A549 (cell line): ENCODE results near the gene SLC6A19. TPM values are rescaled to one million over a fixed set of nuclear protein-coding genes. Genes with fewer than 3 reads are reported as not detected.

Experiments
- ATAC-seq, 2 experiments: fragments of 200-7000 bp in 1 of 2; fragments of >200 bp in 1 of 2; cut with Nextera tagmentation in 1 of 2; cut with Tn5 transposase in 1 of 2; 3 replicates each; pipeline versions ENCODE4 v1.8.0 to v1.9.1; 2018 to 2020; ENCODE audit warnings: mild to moderate bottlenecking in 1 of 2, moderate library complexity in 1 of 2
- CTCF ChIA-PET: fragments of 300-600 bp; sonication (Branson Sonifier 250); formaldehyde crosslinking; extraction: SDS; loops from one replicate; lab custom pipeline; 2021; ENCODE audit warnings: antibody characterized with exemption, inconsistent platforms; lab: Yijun Ruan, JAX
- POLR2A ChIA-PET: fragments of 350-600 bp; formaldehyde crosslinking; extraction: SDS; loops from one replicate; lab custom pipeline; 2021; ENCODE audit warnings: antibody characterized with exemption, inconsistent platforms; lab: Yijun Ruan, JAX
- DNase-seq, 2 experiments: peaks; one replicate each; pipeline versions ENCODE4 v3.0.0 to v3.0.0-alpha.2; 2011 to 2016; ENCODE audit warnings: low read depth in 1 of 2, low spot score in 1 of 2
- FAIRE-seq: peaks from 2 replicates; lab custom pipeline; 2011; peaks lifted over from hg19 to GRCh38; lab: Jason Lieb, UNC
- H3K27ac ChIP-seq, 2 experiments: fragments of >200 bp; sonication (Bioruptor Twin); formaldehyde crosslinking; 3 replicates each; pipeline ENCODE4 v1.5.1; 2016 to 2017
- H3K4me1 ChIP-seq: fragments of >200 bp; sonication (Bioruptor Twin); formaldehyde crosslinking; 3 replicates; pipeline ENCODE4 v1.6.1; 2016
- H3K4me2 ChIP-seq: fragments of >200 bp; sonication (Bioruptor Twin); formaldehyde crosslinking; 3 replicates; pipeline ENCODE4 v1.6.1; 2016
- H3K4me3 ChIP-seq: fragments of >200 bp; sonication (Bioruptor Twin); formaldehyde crosslinking; 3 replicates; pipeline ENCODE4 v1.5.1; 2016
- H3K9me3 ChIP-seq: fragments of >200 bp; sonication (Bioruptor Twin); formaldehyde crosslinking; 3 replicates; pipeline ENCODE4 v1.6.1; 2016
- BHLHE40 ChIP-seq: IDR thresholded peaks from 2 replicates; pipeline ENCODE4 v1.6.1; 2012; ENCODE audit warnings: low read depth, low read length, inconsistent platforms
- CBX2 ChIP-seq: fragments of 200-600 bp; sonication (generic); IDR thresholded peaks from 2 replicates; pipeline ENCODE4 v1.6.1; 2016; ENCODE audit warnings: low read depth, mild to moderate bottlenecking, borderline replicate concordance
- CHD4 ChIP-seq: fragments of 200-600 bp; sonication (generic); IDR thresholded peaks from 2 replicates; pipeline ENCODE4 v1.6.1; 2016; ENCODE audit warnings: antibody characterized with exemption, mild to moderate bottlenecking, borderline replicate concordance
- EHF ChIP-seq: fragments of 250-450 bp; sonication (Bioruptor Pico); IDR thresholded peaks from 2 replicates; pipeline ENCODE4 v1.5.0; 2020; ENCODE audit warnings: mild to moderate bottlenecking
- EP300 ChIP-seq, 2 experiments: fragments of >200 bp; sonication (Bioruptor Twin); formaldehyde crosslinking; IDR thresholded peaks; 2 replicates in 1 of 2; 3 replicates in 1 of 2; pipeline ENCODE4 v1.6.1; 2016 to 2017
- HDAC2 ChIP-seq: fragments of 200-600 bp; sonication (generic); IDR thresholded peaks from 2 replicates; pipeline ENCODE4 v1.6.1; 2016
- HEYL ChIP-seq: fragments of 250-450 bp; sonication (Bioruptor Pico); IDR thresholded peaks from 2 replicates; pipeline ENCODE4 v1.8.0; 2021; ENCODE audit warnings: mild to moderate bottlenecking, moderate library complexity
- HOXA7 ChIP-seq: fragments of 250-450 bp; sonication (Bioruptor Pico); IDR thresholded peaks from 2 replicates; pipeline ENCODE4 v1.5.0; 2020; ENCODE audit warnings: mild to moderate bottlenecking, moderate library complexity
- MAFK ChIP-seq: fragments of 450-650 bp; IDR thresholded peaks from 2 replicates; pipeline ENCODE4 v1.6.1; 2014; ENCODE audit not compliant: partially characterized antibody
- MAZ ChIP-seq: fragments of 150-350 bp; IDR thresholded peaks from 2 replicates; pipeline ENCODE4 v1.6.1; 2014; ENCODE audit warnings: antibody characterized with exemption, low read depth, low read length, borderline replicate concordance
- POLR2AphosphoS2 ChIP-seq: conservative IDR thresholded peaks from 2 replicates; pipeline ENCODE4 v1.6.1; 2012; ENCODE audit warnings: low read length, improper control_type of control experiment, inconsistent platforms
- RAD21 ChIP-seq, 2 experiments: fragments of >200 bp in 1 of 2; sonication (Bioruptor Twin) in 1 of 2; formaldehyde crosslinking in 1 of 2; IDR thresholded peaks in 1 of 2; conservative IDR thresholded peaks in 1 of 2; 2 replicates in 1 of 2; 3 replicates in 1 of 2; pipeline ENCODE4 v1.6.1; 2012 to 2018; ENCODE audit warnings: inconsistent platforms in 1 of 2
- RNF2 ChIP-seq: fragments of 200-600 bp; sonication (generic); IDR thresholded peaks from 2 replicates; pipeline ENCODE4 v1.6.1; 2016; ENCODE audit warnings: low read depth, mild to moderate bottlenecking, antibody characterized with exemption, moderate library complexity, borderline replicate concordance
- TP53 ChIP-seq: fragments of 250-450 bp; sonication (Bioruptor Pico); IDR thresholded peaks from 2 replicates; pipeline ENCODE4 v1.5.0; 2021; ENCODE audit warnings: mild to moderate bottlenecking, moderate library complexity
- ZC3H11A ChIP-seq: fragments of 450-650 bp; IDR thresholded peaks from 2 replicates; pipeline ENCODE4 v1.6.1; 2014; ENCODE audit warnings: antibody characterized with exemption, mild to moderate bottlenecking
- ZSCAN20 ChIP-seq: fragments of 250-450 bp; sonication (Bioruptor Pico); IDR thresholded peaks from 2 replicates; pipeline ENCODE4 v1.8.0; 2022; ENCODE audit warnings: mild to moderate bottlenecking, moderate library complexity
- WGBS: methylation state at CpG from one replicate; pipeline ENCODE4 v1.1.6; 2017; ENCODE audit errors: missing lambda C conversion rate; 5-methylcytosine and 5-hydroxymethylcytosine counted together
- polyA plus RNA-seq, 4 experiments: library from polyadenylated mRNA; depleted of rRNA in 3 of 4; stranded (reverse); fragments of >200 nt; fragmentation: RNase III in 1 of 4; extraction: RNeasy Plus Mini Kit Qiagen cat#74134 plus additional on column Dnase treatment in 1 of 4; gene quantifications; 2 replicates in 3 of 4; 3 replicates in 1 of 4; pipeline ENCODE4 v1.2.3, GENCODE V29; 2011 to 2017
- TF ChIP-seq, protein P1 (sequence below): fragments of 450-650 bp; IDR thresholded peaks from 2 replicates; pipeline ENCODE4 v1.6.1; 2014; ENCODE audit warnings: antibody characterized with exemption
- TF ChIP-seq, protein P2 (sequence below): IDR thresholded peaks from 2 replicates; pipeline ENCODE4 v1.6.1; 2012
- TF ChIP-seq, protein P3 (sequence below): fragments of 200-600 bp; sonication (generic); IDR thresholded peaks from 2 replicates; pipeline ENCODE4 v1.6.1; 2016; ENCODE audit warnings: antibody characterized with exemption, mild to moderate bottlenecking, moderate library complexity

The SLC6A19 gene
- polyA plus RNA-seq, 2 of the 4 experiments (the other 2 are of a cell fraction), result 0.01 TPM; not detected in 1

DNA sequence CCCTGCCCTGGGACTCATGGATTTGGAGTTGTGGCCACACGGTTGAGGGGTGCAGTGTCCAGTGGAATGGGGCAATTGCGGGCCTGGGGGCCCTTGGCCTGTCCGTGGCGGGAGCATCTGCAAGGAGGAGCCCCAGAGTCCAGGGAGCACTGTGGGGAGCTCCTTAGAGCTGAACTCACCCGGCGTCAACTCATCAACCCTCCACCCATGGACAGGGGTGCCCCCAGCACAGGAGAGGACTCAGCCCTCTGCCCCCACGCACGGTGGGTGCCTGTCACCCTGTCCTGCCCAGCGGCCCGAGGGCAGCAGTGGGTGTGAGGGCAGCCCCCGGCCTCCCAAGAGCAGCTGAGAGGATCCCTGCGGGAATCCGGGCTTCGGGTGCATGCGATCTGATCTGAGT, 23.2 kb downstream of the SLC6A19 start:
- CTCF ChIA-PET, result interaction anchor here (0.6 to 1.1 kb wide), 2 partner anchors 16 to 437 kb away, joined by 4 read pairs; no protein-coding TSS in a partner anchor

DNA sequence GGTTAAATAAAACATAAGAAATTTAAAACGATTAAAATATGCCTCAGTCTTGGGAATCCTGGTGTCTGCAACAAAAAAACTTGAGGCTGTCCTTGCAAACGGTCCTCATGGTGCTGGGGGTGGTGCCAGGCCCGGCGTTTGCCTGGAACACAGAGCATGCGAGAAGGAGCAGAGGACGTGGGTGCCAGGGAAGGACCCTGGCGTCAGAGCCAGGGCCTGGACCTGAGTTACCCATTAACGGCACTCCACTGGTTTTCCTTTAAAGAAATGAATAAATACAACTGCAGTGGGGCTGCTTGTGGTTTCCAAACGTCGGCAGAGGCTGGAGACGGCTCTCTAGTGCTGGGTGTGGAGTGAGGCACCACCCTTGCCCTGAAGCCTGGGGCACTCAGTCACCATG, 23.7 kb downstream of the SLC6A19 start, which contains the start of gene SLC6A18:
Gene SLC6A18 (plus strand): TSS at position 301 of the 400 bp plus-strand sequence. CDS start 97 bp downstream, at position 398.
- no peak for DNase-seq
- H3K4me2 ChIP-seq, result no peak within 1 kb of the TSS
- no peak for TF ChIP-seq BHLHE40
- TF ChIP-seq CBX2, result no peak
- TF ChIP-seq HEYL, result no peak
- no peak for TF ChIP-seq ZC3H11A
- TF ChIP-seq CHD4, result no peak
- TF ChIP-seq RAD21 (conservative IDR thresholded peaks at IDR 0.05 in 1 of 2, IDR thresholded peaks at IDR 0.05 in 1 of 2), result no peak
- TF ChIP-seq ZSCAN20, result no peak
- no peak for TF ChIP-seq EP300 (IDR thresholded peaks at IDR 0.05)
- TF ChIP-seq, protein P1, sequence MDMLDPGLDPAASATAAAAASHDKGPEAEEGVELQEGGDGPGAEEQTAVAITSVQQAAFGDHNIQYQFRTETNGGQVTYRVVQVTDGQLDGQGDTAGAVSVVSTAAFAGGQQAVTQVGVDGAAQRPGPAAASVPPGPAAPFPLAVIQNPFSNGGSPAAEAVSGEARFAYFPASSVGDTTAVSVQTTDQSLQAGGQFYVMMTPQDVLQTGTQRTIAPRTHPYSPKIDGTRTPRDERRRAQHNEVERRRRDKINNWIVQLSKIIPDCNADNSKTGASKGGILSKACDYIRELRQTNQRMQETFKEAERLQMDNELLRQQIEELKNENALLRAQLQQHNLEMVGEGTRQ, result no peak
- POLR2A ChIA-PET, result no interaction called here
- no peak within 1 kb of the TSS for H3K4me3 ChIP-seq
- CTCF ChIA-PET, result no interaction called here
- no peak for ATAC-seq
- H3K9me3 ChIP-seq, result no peaks in the 10 kb centered on the region
- FAIRE-seq, result no peak
- no peaks in the 10 kb centered on the region for H3K4me1 ChIP-seq
- 36% methylated on average over 11 of the region's 11 CpGs for WGBS
- no peak within 1 kb of the TSS for H3K27ac ChIP-seq

More for the DNA sequence above, 23.2 kb downstream of the SLC6A19 start:
- TF ChIP-seq, protein P2, sequence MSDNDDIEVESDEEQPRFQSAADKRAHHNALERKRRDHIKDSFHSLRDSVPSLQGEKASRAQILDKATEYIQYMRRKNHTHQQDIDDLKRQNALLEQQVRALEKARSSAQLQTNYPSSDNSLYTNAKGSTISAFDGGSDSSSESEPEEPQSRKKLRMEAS, result no peak
- no peak for TF ChIP-seq POLR2AphosphoS2
- TF ChIP-seq, protein P3, sequence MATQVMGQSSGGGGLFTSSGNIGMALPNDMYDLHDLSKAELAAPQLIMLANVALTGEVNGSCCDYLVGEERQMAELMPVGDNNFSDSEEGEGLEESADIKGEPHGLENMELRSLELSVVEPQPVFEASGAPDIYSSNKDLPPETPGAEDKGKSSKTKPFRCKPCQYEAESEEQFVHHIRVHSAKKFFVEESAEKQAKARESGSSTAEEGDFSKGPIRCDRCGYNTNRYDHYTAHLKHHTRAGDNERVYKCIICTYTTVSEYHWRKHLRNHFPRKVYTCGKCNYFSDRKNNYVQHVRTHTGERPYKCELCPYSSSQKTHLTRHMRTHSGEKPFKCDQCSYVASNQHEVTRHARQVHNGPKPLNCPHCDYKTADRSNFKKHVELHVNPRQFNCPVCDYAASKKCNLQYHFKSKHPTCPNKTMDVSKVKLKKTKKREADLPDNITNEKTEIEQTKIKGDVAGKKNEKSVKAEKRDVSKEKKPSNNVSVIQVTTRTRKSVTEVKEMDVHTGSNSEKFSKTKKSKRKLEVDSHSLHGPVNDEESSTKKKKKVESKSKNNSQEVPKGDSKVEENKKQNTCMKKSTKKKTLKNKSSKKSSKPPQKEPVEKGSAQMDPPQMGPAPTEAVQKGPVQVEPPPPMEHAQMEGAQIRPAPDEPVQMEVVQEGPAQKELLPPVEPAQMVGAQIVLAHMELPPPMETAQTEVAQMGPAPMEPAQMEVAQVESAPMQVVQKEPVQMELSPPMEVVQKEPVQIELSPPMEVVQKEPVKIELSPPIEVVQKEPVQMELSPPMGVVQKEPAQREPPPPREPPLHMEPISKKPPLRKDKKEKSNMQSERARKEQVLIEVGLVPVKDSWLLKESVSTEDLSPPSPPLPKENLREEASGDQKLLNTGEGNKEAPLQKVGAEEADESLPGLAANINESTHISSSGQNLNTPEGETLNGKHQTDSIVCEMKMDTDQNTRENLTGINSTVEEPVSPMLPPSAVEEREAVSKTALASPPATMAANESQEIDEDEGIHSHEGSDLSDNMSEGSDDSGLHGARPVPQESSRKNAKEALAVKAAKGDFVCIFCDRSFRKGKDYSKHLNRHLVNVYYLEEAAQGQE, result no peak
- no peak overlapping the region for H3K4me3 ChIP-seq
- H3K9me3 ChIP-seq, result no peaks in the 10 kb centered on the region
- ATAC-seq (no peak), DNase-seq (no peak), FAIRE-seq (no peak)
- H3K4me1 ChIP-seq, result no peaks in the 10 kb centered on the region
- no peak overlapping the region for H3K27ac ChIP-seq
- WGBS, result 45% methylated on average over 6 of the region's 15 CpGs
- H3K4me2 ChIP-seq, result no peak overlapping the region
- POLR2A ChIA-PET, result no interaction called here

DNA sequence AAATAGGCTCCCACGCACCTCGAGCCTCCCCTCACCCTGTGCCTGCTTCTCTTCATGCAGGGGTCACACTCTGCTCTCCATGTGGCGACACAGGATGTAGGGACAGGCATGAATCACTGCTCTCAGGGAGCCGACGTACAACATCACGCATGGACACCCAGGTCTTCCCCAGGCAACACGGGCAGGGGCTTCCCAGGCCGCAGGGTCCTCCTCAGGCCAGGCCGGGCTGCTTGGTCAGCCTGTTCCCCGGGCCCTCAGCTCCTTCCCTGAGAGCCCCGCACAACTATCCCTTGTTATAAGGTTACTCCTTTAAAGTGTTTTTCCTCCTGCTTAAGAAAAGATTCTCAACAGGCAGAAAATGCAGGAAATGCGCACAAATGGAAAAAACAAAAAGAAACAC, 24.8 kb downstream of the SLC6A19 start:
- WGBS, result 52% methylated on average over 12 of the region's 12 CpGs
- Histone ChIP-seq H3K4me1 (no peaks in the 10 kb centered on the region), H3K4me3 (no peak overlapping the region), H3K9me3 (no peaks in the 10 kb centered on the region), H3K27ac (no peak overlapping the region), H3K4me2 (no peak overlapping the region)
- DNase-seq (no peak), ATAC-seq (no peak), FAIRE-seq (no peak)
- TF ChIP-seq TP53 (CRISPR knock-in tag), result no peak
- TF ChIP-seq EHF (CRISPR knock-in tag), result no peak
- TF ChIP-seq MAZ, result no peak
- TF ChIP-seq MAFK, result no peak
- no peak for TF ChIP-seq CHD4
- no peak for TF ChIP-seq HDAC2
- TF ChIP-seq RNF2, result no peak
- TF ChIP-seq, protein P1, result no peak
- no peak for TF ChIP-seq HOXA7 (CRISPR knock-in tag)
- POLR2A ChIA-PET, result no interaction called here
- CTCF ChIA-PET, result no interaction called here
